H9 (cell line): Measurements from ENCODE around the gene TMCC3. TPM values are rescaled to one million over a fixed set of nuclear protein-coding genes. Genes with fewer than 3 reads are reported as not detected.

Experiments
- DNase-seq: peaks from one replicate; pipeline ENCODE4 v3.0.0-alpha.2; 2017
- H2AFZ ChIP-seq: one replicate; pipeline ENCODE4 v1.6.1; 2013; ENCODE audit warnings: mild to moderate bottlenecking, low read length, control low read depth, moderate library complexity
- H2AK5ac ChIP-seq: 2 replicates; pipeline ENCODE4 v1.6.1; 2013; ENCODE audit warnings: low read length, control low read depth, mixed read lengths; ENCODE audit not compliant: insufficient read length
- H2BK120ac ChIP-seq: one replicate; pipeline ENCODE4 v1.6.1; 2013; ENCODE audit warnings: low read depth, mild to moderate bottlenecking, low read length, control low read depth, inconsistent platforms; ENCODE audit not compliant: poor library complexity, severe bottlenecking
- H2BK12ac ChIP-seq: 2 replicates; pipeline ENCODE4 v1.6.1; 2013; ENCODE audit warnings: low read length, control low read depth, mixed read lengths, low read depth; ENCODE audit not compliant: insufficient read length
- H2BK15ac ChIP-seq: 2 replicates; pipeline ENCODE4 v1.6.1; 2013; ENCODE audit warnings: low read depth, low read length, control low read depth
- H2BK20ac ChIP-seq: one replicate; pipeline ENCODE4 v1.6.1; 2013; ENCODE audit warnings: low read depth, mild to moderate bottlenecking, low read length, control low read depth, inconsistent platforms; ENCODE audit not compliant: poor library complexity, severe bottlenecking
- H2BK5ac ChIP-seq: 2 replicates; pipeline ENCODE4 v1.6.1; 2013; ENCODE audit warnings: low read length, control low read depth, mixed read lengths; ENCODE audit not compliant: insufficient read length
- H3K14ac ChIP-seq: 2 replicates; pipeline ENCODE4 v1.6.1; 2013; ENCODE audit warnings: low read length, control low read depth; ENCODE audit not compliant: insufficient read depth
- H3K18ac ChIP-seq: 2 replicates; pipeline ENCODE4 v1.6.1; 2013; ENCODE audit warnings: low read depth, mild to moderate bottlenecking, mixed read lengths, low read length, control low read depth; ENCODE audit not compliant: insufficient read length
- H3K23ac ChIP-seq: 2 replicates; pipeline ENCODE4 v1.6.1; 2013; ENCODE audit warnings: low read length, control low read depth, mixed read lengths, low read depth; ENCODE audit not compliant: insufficient read length
- H3K23me2 ChIP-seq: 2 replicates; pipeline ENCODE4 v1.6.1; 2013; ENCODE audit warnings: low read depth, mild to moderate bottlenecking, mixed read lengths, low read length, control low read depth; ENCODE audit not compliant: insufficient read length, poor library complexity, severe bottlenecking
- H3K27ac ChIP-seq: 2 replicates; pipeline ENCODE4 v1.5.1; 2013; ENCODE audit warnings: low read length, control low read depth, mixed read lengths, low read depth; ENCODE audit not compliant: insufficient read length
- H3K27me3 ChIP-seq: 2 replicates; pipeline ENCODE4 v1.6.1; 2013; ENCODE audit warnings: low read length, control low read depth, inconsistent platforms; ENCODE audit not compliant: insufficient read depth
- H3K4ac ChIP-seq: 2 replicates; pipeline ENCODE4 v1.6.1; 2013; ENCODE audit warnings: low read depth, mild to moderate bottlenecking, control low read depth, inconsistent platforms, low read length, moderate library complexity
- H3K4me1 ChIP-seq: 2 replicates; pipeline ENCODE4 v1.6.1; 2013; ENCODE audit warnings: low read length, control low read depth, inconsistent platforms; ENCODE audit not compliant: insufficient read depth
- H3K4me2 ChIP-seq: 2 replicates; pipeline ENCODE4 v1.6.1; 2013; ENCODE audit warnings: low read length, control low read depth, mixed read lengths; ENCODE audit not compliant: insufficient read length, insufficient read depth
- H3K56ac ChIP-seq: 2 replicates; pipeline ENCODE4 v1.6.1; 2013; ENCODE audit warnings: low read depth, mild to moderate bottlenecking, mixed read lengths, low read length, control low read depth; ENCODE audit not compliant: insufficient read length
- H3K79me1 ChIP-seq: 2 replicates; pipeline ENCODE4 v1.6.1; 2013; ENCODE audit warnings: low read depth, mild to moderate bottlenecking, moderate library complexity, low read length, control low read depth, inconsistent platforms; ENCODE audit not compliant: insufficient read depth, poor library complexity, severe bottlenecking
- H3K79me2 ChIP-seq: 2 replicates; pipeline ENCODE4 v1.6.1; 2013; ENCODE audit warnings: low read length, control low read depth, inconsistent platforms; ENCODE audit not compliant: insufficient read depth
- H3K9ac ChIP-seq: 2 replicates; pipeline ENCODE4 v1.6.1; 2013; ENCODE audit warnings: low read length, control low read depth, mixed read lengths; ENCODE audit not compliant: insufficient read length; ENCODE audit errors: extremely low read depth
- H3K9me3 ChIP-seq: one replicate; pipeline ENCODE4 v1.6.1; 2013; ENCODE audit warnings: low read depth, low read length, inconsistent platforms; ENCODE audit not compliant: control insufficient read depth
- H3T11ph ChIP-seq: one replicate; pipeline ENCODE4 v1.6.1; 2013; ENCODE audit warnings: mild to moderate bottlenecking, low read length, control low read depth, inconsistent platforms
- H4K20me1 ChIP-seq: one replicate; pipeline ENCODE4 v1.6.1; 2013; ENCODE audit not compliant: control insufficient read depth, insufficient read length, insufficient read depth
- H4K5ac ChIP-seq: 2 replicates; pipeline ENCODE4 v1.6.1; 2013; ENCODE audit warnings: low read depth, mild to moderate bottlenecking, mixed read lengths, low read length, control low read depth; ENCODE audit not compliant: insufficient read length
- H4K8ac ChIP-seq: replicated peaks from 2 replicates; pipeline ENCODE4 v1.6.1; 2013; ENCODE audit warnings: low read length, control low read depth, mixed read lengths, low read depth; ENCODE audit not compliant: insufficient read length
- H4K91ac ChIP-seq: 2 replicates; pipeline ENCODE4 v1.6.1; 2013; ENCODE audit warnings: low read depth, mild to moderate bottlenecking, moderate library complexity, mixed read lengths, low read length, control low read depth; ENCODE audit not compliant: insufficient read length
- H3K27ac Mint-ChIP-seq, 3 experiments: 2 replicates in 2 of 3; 3 replicates in 1 of 3; pipeline ENCODE4 v1.8.0; 2020 to 2021; ENCODE audit warnings: mixed read lengths in 3 of 3, mild to moderate bottlenecking in 1 of 3, moderate library complexity in 1 of 3
- H3K27me3 Mint-ChIP-seq: 2 replicates; pipeline ENCODE4 v1.8.0; 2021; ENCODE audit warnings: low read depth, mild to moderate bottlenecking, moderate library complexity, mixed read lengths
- H3K36me3 Mint-ChIP-seq, 3 experiments: 2 replicates in 2 of 3; 3 replicates in 1 of 3; pipeline ENCODE4 v1.8.0; 2020 to 2021; ENCODE audit warnings: low read depth in 3 of 3, mixed read lengths in 3 of 3; ENCODE audit not compliant: insufficient read depth in 1 of 3
- H3K4me1 Mint-ChIP-seq, 2 experiments: 2 replicates each; pipeline ENCODE4 v1.8.0; 2020; ENCODE audit warnings: mixed read lengths in 2 of 2
- H3K4me3 Mint-ChIP-seq, 2 experiments: 2 replicates in 1 of 2; 3 replicates in 1 of 2; pipeline ENCODE4 v1.8.0; 2020 to 2021; ENCODE audit warnings: mild to moderate bottlenecking in 2 of 2, mixed read lengths in 2 of 2, moderate library complexity in 1 of 2
- H3K9me3 Mint-ChIP-seq, 2 experiments: 2 replicates in 1 of 2; 3 replicates in 1 of 2; pipeline ENCODE4 v1.8.0; 2020; ENCODE audit warnings: mild to moderate bottlenecking in 2 of 2, mixed read lengths in 2 of 2, moderate library complexity in 1 of 2
- WGBS: extraction: QIAGEN DNeasy Blood & Tissue Kit; methylation state at CpG from one replicate; pipeline ENCODE4 v1.1.7; 2013; ENCODE audit warnings: missing lambda C conversion rate, low lambda C conversion rate, mixed read lengths; ENCODE audit not compliant: insufficient read length; ENCODE audit errors: extremely low coverage; 5-methylcytosine and 5-hydroxymethylcytosine counted together
- total RNA-seq: library from RNA; stranded (reverse); gene quantifications from 2 replicates; pipeline ENCODE4 v1.2.1, GENCODE V29; 2021
- TF ChIP-seq, protein P1 (sequence below): fragments of 200-600 bp; sonication (generic); conservative IDR thresholded peaks from 3 replicates; pipeline ENCODE4 v1.8.0; 2021; ENCODE audit warnings: antibody characterized with exemption, mild to moderate bottlenecking

Gene TMCC3
- total RNA-seq, 1 experiment from 2014 or later: 0.87 TPM

DNA sequence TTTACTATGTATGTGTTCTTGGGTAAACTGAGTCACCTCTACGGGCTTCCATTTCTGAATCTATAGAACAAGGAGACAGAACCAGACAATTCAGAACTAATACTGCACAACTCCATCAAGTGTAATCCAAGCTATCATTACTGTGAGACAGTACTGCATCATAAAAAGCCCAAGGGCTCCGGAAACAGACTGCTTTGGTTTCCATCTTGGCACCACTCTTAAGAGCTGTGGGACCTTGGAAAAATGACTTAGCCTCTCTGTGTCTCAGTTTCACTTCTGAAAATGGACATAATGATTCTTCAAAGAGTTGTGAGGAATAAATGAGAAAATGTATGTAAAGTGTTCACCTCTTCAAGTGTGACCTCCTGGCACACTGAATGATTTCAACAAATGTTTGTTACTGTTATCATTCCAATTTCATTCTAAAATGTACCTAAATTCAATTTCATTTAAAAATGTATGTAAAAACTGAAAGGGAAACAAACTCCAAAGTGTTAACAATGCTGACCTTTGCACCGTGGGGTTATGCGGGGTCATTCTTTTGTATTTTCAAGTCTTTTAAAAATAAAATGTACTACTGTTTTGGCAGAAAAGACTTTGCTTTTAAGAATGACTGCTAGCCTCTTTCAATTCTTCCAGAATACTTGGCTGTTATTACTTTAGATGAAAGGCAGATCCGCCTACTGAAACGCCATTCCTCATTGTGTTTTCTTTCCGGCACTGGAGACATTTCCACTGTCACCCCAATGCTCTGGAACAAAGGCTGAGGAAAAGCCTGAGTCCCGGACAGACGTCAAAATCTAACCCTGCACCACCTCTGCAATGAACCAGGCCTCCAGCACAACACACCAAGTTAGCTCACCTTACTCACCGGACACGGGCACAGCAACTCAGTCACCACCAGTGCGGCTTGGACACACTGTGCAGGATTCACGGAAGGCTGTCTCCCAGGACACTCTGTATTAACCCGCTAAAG, 62.8 kb downstream of the TMCC3 start:
- WGBS: no CpG with 5 or more reads among the region's 14 CpGs
- no peaks in the 10 kb centered on the region for H3K4me1 ChIP-seq
- H2AK5ac ChIP-seq: no peak overlapping the region
- no peaks in the 10 kb centered on the region for H3K79me2 ChIP-seq
- Mint-ChIP-seq H3K27me3 (peaks cover 3% of the 10 kb centered on the region), H3K4me3 (no peak overlapping the region), H3K36me3 (no peaks in the 10 kb centered on the region), H3K4me1 (peaks cover 13 to 23% of the 10 kb centered on the region in 2 experiments), H3K27ac (peak overlapping the region in 1 of 3 experiments; percentile 30; a peak in 1 of 7 replicates), H3K9me3 (no peaks in the 10 kb centered on the region)
- H3K23ac ChIP-seq: no peak overlapping the region
- H2BK12ac ChIP-seq: no peak overlapping the region
- H3K56ac ChIP-seq: no peak overlapping the region
- no peak overlapping the region for H2BK15ac ChIP-seq
- no peaks in the 10 kb centered on the region for H4K20me1 ChIP-seq
- no peak overlapping the region for H3T11ph ChIP-seq
- TF ChIP-seq, protein P1, sequence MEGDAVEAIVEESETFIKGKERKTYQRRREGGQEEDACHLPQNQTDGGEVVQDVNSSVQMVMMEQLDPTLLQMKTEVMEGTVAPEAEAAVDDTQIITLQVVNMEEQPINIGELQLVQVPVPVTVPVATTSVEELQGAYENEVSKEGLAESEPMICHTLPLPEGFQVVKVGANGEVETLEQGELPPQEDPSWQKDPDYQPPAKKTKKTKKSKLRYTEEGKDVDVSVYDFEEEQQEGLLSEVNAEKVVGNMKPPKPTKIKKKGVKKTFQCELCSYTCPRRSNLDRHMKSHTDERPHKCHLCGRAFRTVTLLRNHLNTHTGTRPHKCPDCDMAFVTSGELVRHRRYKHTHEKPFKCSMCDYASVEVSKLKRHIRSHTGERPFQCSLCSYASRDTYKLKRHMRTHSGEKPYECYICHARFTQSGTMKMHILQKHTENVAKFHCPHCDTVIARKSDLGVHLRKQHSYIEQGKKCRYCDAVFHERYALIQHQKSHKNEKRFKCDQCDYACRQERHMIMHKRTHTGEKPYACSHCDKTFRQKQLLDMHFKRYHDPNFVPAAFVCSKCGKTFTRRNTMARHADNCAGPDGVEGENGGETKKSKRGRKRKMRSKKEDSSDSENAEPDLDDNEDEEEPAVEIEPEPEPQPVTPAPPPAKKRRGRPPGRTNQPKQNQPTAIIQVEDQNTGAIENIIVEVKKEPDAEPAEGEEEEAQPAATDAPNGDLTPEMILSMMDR: no peak
- H3K9ac ChIP-seq: no peak overlapping the region
- no peaks in the 10 kb centered on the region for H3K27me3 ChIP-seq
- H2BK120ac ChIP-seq: no peak overlapping the region
- H2BK5ac ChIP-seq: no peak overlapping the region
- no peak overlapping the region for H4K91ac ChIP-seq
- no peaks in the 10 kb centered on the region for H3K23me2 ChIP-seq
- no peak overlapping the region for H4K8ac ChIP-seq
- H3K4ac ChIP-seq: no peak overlapping the region
- H3K14ac ChIP-seq: no peak overlapping the region; the same call in 1 of the 2 replicates
- DNase-seq: no peak
- no peaks in the 10 kb centered on the region for H3K79me1 ChIP-seq
- H2AFZ ChIP-seq: no peak overlapping the region
- H3K18ac ChIP-seq: no peak overlapping the region
- H3K27ac ChIP-seq: no peak overlapping the region
- no peak overlapping the region for H3K4me2 ChIP-seq
- H4K5ac ChIP-seq: no peak overlapping the region
- no peaks in the 10 kb centered on the region for H3K9me3 ChIP-seq
- H2BK20ac ChIP-seq: no peak overlapping the region
